GM12864 (cell line): Measurements from ENCODE around the gene PAPSS1.
"Not testable (repeated sequence)": the region's sequence is repeated elsewhere in the genome, so short reads cannot be mapped to it uniquely, and the experiment has no call there.

Experiments used
- DNase-seq: peaks from one replicate; pipeline ENCODE4 v3.0.0-alpha.2; 2011; ENCODE audit warnings: low read depth
- H3K4me3 ChIP-seq: 2 replicates; pipeline ENCODE4 v1.5.1; 2011; ENCODE audit warnings: mild to moderate bottlenecking, low read depth, low read length, control low read depth
- CTCF ChIP-seq: IDR thresholded peaks from 2 replicates; pipeline ENCODE4 v1.5.1; 2011; ENCODE audit warnings: low read depth, mild to moderate bottlenecking, moderate library complexity, low read length, control low read depth, inconsistent platforms; ENCODE audit errors: missing control alignments

The PAPSS1 gene

GRCh38 chr4:107665001-107665400 is 55.0 kb downstream of the PAPSS1 start:
- no peak for DNase-seq
- no peak overlapping the region for H3K4me3 ChIP-seq
- TF ChIP-seq CTCF, result no peak

- TF ChIP-seq CTCF, result no peak
- DNase-seq, result no peak
These were observed 61.4 kb downstream of the PAPSS1 start for GRCh38 chr4:107658400-107659336.

GRCh38 chr4:107655289-107655688 is 64.7 kb downstream of the PAPSS1 start:
- H3K4me3 ChIP-seq, result no peak overlapping the region
- no peak for TF ChIP-seq CTCF
- no peak for DNase-seq

More at GRCh38 chr4:107658400-107659336, 61.4 kb downstream of the PAPSS1 start:
- no peak overlapping the region for H3K4me3 ChIP-seq

GRCh38 chr4:107654694-107655093 is 65.3 kb downstream of the PAPSS1 start:
- no peak overlapping the region for H3K4me3 ChIP-seq
- DNase-seq, result no peak
- TF ChIP-seq CTCF, result no peak

- not testable (repeated sequence) for H3K4me3 ChIP-seq, DNase-seq
These were observed 68.6 kb downstream of the PAPSS1 start for GRCh38 chr4:107651408-107651807.

- DNase-seq, result no peak
These were observed 69.8 kb downstream of the PAPSS1 start for GRCh38 chr4:107650251-107650650.

More at GRCh38 chr4:107650251-107650650, 69.8 kb downstream of the PAPSS1 start:
- no peak for TF ChIP-seq CTCF
- H3K4me3 ChIP-seq, result no peak overlapping the region
